ELF-1 (cell line): Measurements from ENCODE around the gene APOL6.

ENCODE experiments used
- DNase-seq: peaks from one replicate; pipeline ENCODE4 v3.0.0-alpha.2; 2016; ENCODE audit warnings: low read depth, low spot score

The APOL6 gene, protein sequence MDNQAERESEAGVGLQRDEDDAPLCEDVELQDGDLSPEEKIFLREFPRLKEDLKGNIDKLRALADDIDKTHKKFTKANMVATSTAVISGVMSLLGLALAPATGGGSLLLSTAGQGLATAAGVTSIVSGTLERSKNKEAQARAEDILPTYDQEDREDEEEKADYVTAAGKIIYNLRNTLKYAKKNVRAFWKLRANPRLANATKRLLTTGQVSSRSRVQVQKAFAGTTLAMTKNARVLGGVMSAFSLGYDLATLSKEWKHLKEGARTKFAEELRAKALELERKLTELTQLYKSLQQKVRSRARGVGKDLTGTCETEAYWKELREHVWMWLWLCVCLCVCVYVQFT

DNA sequence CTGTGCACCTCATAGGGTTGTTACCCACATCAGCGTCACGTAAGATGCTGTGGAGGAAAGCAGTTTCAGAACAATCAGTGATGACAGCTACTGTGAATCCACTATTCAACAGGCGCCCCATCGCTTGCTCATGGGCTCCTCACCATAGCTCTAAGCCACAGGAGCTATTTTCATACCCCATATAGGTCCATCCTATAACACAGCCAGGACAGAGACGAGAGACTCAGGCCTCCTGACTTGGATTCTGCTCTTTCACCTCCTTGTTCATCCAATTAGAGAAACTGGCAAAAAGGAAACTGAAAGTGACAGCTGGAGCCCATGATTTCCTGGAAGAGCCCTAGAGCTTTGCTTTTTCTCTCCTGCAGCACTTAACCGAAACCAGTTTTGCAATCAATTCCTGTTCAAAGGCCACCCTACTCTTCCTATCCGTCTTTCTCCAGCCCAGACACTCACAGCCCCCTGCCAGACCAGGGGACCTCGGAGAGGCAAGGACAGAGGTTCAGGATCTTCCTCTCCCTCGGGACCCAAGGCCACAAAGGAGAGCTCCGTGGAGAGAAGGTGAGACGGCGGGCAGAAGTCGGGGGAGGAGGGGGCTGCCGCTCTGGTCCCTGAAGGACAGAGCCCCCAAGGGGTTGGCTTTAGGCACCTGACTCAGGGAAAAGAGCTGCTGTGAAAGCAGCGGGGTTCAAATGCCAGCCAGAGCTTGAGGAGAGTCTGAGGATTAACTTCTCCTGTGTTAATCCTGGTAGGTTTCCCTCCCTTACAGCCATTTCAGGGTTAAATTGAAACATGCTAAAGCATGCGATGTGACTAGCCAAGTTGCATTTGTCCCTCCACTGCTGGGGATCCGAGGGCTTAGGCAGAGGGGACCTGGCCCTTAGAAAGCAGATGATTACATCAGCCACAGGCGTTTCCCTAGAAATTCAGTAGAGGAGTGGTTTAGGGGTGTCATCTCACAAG is at the start of gene APOL6:
Gene APOL6, plus strand, starts transcription at position 381 of the 960 bp plus-strand sequence. CDS start 7,980 bp downstream, outside the sequence.
- peak; percentile 50 for DNase-seq

DNA sequence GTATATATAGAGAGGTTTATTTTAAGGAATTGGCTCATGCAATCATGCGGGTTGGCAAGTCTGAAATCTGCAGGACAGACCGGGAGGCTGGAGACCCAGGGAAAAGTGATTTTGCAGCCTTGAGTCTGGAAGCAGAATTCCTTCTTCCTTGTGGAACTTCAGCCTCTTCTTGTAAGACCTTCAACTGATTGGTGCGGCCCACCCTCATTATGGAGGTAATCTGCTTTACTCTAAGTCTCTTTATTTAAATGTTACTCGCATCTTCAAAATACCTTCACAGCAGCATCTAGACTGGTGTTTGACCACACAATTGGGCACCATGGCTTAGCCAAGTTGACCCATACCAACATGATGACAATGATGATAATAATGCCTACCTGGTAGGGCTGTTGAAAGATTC is 48.9 kb upstream of the APOL6 start:
- DNase-seq: no peak

DNA sequence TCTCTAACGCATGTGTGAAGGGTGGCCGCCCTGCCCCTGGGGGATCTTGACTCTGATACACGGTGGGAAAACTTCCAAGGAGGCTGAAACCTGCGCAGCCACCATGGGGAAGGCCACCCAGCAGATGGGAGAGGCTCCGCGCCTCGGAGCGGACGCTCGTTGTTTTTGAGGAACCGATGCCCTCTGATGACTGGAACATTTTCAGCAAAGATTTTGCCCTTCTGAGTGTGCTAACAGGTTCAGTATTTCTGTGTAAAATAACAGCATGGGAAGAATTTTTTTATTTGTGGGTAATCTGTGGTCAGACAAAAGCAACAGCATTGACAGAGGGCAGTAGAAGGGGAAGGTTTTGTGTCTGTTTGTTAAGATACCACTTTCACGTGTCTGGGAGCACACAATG is 47.8 kb upstream of the APOL6 start:
- DNase-seq: no peak

DNA sequence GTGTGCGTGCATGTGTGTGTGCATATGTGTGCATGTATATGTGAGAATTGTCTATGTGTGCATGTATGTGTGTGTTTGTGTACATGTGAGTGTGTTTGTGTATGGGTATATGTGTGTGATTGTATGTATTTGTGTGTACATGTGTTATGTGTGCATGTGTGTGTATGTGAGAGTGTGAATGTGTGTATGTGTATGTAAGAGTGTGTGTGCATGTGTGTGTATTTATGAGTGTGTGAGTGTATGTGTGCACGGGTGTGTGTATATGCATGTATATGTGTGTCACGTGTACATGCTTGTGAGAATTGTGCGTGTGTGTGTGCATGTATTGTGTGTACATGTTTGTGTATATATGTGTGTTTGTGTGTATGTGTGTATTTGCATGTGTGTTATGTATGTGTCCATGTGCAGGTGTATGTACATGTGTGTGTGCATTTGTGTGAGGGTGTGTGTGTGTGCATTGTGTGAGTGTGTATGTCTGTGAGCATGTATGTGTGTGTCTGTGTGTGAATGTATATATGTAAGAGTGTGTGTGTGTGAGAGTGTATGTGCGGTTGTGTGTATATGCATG is 47.1 kb upstream of the APOL6 start:
- DNase-seq: no peak

DNA sequence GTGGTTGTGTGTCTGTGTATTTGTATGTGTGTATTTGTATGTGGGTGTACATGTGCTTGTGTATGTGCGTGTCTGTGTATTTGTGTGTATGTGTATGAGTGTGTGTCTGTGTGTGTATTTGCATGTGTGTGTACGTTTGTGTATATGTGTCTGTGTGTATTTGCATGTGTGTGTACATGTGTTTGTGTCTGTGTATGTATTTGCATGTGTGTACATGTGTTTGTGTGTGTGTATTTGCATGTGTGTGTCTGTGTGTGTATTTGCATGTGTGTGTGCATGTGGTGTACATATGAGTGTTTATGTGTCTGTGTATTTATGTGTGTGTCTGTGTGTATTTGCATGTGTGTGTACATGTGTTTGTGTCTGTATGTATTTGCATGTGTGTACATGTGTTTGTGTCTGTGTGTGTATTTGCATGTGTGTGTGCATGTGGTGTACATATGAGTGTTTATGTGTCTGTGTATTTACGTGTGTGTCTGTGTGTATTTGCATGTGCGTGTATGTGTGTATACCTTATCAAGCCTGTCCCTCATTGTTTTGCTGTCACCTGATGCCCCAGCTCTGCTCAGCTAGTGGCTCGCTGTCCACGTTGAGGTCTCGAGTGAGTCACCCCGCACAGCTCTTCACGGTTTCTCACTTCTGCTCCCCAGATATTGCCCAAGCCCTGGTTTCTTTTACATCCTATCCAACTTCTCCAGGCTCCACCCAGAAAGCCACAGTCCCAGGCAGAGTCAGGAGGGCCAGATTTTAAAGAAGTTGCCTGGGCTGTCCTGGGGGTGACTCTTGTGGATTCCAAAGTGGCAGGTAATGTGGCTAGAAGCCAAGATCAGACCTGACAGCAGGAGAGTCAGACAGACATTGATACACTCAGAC is 46.3 kb upstream of the APOL6 start:
- no peak for DNase-seq

DNA sequence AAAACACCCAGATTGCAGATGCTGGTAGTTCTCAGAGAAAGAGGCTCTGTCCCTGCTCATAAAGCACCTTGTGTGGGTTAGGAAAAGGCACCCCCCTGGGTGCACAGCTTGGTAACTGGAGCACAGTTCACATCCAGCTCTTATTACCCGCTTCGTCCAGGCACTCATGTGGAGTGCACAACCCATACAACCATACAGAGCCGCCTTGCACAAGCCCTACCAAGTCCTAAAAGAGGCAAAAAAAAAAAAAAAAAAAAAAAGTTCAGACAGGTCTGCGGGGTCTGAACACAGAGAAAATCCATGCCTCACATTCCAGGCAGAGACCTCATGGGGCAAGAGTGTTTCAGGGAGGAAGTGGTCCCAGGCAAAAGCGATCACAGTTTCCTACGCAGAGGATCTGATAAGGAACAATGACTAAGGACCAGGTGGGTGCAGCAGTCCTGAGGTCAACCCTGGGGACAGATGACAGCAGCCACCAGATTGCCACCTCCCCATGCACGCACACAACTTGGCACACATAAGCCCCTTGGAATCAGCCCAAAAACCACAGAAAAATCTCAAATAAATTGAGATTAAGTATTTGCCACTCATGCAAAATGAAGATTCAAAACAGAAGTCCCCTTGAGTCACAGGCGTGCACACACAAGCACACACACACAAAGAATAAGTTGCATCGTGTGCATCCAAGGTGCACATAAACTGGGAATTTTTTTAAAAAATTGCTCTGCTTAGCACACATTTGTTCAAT is 43.5 kb upstream of the APOL6 start:
- peak; percentile 64 for DNase-seq

DNA sequence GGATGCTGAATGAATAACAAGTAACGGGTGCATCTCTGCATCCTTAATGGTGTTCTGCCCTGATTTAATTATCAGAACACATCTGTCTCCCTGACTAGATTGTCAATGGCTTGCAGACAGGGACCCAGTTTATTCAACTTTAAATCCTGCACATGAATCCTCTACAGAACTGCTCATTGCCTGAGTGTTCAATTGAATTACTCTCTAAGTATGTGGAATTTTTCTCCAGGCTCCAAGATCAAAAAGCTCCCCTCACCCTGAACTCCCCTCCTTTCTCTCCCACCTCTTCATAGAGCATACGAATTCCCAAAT is 42.9 kb upstream of the APOL6 start:
- DNase-seq: no peak

DNA sequence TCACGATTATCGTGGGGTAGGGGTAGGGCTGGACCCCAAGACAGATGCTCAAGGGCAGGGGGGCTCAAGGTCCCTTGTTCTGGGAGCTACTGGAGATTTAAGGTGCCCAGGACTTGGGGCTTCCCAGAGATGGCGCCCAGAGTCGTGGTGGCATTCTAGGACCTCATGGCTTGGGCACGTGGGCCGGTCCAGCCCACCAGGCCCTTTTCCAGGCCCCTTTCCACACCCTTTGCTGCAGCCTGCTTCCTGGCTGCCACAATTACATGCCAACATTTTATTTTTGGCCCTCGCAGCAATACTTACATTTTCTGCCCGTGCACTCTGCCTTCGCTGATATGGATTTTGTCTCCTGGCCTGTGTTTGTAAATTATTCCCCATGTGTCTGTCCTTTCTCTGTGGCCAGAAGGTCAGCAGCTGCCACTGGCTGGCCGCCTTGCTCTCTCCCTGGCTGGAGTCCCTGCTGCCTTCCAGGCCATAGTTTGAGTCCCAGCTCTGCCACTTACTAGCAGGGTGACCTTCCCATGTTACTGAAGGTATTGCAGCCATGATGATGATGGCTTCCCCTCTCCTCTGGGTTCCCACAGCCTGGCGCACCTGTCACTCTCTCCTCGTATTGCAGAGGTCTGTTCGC is 42.3 kb upstream of the APOL6 start:
- DNase-seq: no peak

DNA sequence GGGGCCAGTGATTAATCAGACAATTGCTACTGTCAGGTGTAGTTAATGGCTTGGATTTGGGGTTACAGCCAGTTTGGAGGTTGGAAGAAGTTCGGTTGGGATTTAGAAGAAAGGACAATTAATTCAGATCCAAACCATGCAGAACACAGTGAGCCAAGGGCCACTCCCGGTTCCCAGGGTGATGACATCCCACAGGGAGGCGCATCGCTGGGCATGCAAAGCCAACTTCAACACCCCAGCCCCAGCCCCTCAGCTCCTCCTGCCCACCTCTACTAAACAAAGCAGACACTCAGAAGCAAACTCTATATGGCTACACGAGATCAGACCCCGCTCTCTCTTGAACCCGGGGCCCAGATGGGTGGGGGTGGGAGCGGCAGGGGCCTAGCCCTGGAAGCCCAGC is 41.3 kb upstream of the APOL6 start:
- DNase-seq: no peak

DNA sequence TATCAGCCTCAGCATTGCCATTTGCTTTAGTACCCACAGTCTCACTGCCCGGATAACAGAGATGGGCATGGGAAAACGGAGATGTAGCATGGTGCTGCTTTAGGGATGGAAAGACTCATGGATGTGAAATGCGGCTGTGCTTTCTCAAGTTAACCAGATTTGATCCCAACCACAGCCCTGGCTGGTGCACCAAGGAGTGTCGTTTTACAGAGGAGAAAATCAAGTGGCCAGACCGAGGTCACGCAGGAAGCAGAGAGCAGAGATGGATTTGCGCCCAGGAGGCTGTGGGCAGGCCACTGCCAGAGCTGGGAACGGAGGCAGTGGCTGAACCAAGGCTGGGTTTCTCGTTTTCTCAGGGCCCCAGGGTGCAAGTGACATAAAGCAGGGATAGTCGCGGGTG is 40.2 kb upstream of the APOL6 start:
- DNase-seq: no peak

DNA sequence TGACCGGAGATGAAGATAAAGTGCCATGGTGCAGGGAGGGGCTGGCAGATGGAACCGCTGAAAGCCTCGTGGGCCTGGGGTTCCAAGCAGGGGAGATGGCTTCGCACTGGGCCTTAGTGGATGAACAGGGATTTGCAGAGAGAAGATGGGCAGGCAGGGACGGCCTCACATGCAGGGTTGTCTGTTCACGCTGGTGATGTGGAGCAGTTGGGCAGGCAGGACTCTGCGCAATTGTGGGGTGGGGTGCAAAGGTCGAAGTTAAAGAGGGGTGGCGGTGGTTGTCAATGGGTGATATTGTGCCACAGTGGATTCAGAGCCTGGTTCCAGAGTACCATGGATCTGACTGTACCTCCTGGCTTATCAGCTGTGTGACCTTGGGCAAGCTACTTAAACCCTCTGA is 39.0 kb upstream of the APOL6 start:
- DNase-seq: no peak

DNA sequence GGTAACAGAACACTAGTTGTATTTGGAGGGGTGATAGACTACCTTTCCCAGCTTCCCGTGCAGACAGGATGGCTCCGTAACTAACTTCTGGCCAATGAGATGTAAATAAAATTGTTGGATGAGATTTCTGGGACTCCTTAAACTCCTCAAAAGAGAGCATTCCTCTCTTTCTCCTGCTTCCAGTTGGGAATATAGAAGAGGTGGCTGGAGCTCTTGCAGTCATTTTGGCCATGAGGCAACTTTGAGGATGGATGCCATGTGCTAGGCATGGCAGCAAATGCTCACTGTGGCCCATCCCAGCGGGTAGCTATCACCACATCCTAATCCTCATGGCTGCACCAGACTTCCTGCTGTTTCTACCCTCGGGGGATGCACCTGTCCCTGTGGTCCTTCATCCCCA is 38.5 kb upstream of the APOL6 start:
- DNase-seq: no peak

DNA sequence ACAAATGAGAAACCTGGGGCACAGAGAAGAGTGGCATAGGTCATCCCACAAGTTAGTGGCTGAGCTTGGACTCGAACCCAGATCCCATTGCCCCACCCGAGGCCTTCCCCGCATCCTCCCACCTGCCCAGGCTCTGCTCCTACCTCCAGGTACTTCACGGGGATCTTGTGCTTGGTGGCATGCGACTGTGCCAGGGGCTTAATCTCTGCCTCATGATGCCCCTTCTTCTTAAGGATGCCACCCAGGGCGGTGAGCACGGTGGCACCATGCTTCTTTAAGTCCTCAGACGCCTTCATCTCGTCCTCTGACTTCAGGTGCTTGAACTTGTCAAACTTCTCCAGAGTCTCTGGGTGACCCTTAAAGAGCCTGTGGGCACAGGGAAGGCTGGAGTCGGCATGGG is 37.5 kb upstream of the APOL6 start:
- DNase-seq: no peak

DNA sequence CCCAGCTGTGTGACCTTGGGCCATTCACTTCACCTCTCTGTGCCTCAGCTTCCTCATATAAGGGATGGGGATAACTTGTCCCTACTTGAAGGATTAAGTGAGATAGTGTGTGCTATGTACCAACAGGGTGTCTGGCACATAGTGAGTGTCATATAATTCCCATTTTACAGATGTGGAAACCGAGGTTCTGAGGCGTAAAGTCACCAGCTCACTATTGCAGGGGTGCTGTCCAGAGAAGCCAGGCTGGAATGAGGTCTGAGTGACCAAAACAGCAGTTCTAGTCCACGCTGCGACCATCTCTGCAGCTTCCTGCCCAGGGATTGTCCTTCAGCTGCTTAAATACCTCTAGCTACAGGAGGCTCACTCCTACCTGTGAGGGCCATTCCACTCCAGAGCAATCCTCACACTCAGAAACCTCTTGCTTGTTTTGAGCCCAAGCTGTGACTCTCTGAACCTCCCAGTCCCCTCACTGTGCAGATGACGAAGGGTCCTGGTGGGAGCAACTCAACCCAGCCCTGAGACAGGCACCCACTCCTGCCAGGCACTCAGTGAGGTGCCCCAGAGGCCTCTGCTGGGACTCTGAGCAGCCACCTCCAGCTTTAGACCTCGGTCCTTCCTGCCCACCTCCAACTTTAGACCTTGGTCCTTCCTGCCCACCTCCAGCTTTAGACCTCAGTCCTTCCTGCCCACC is 36.9 kb upstream of the APOL6 start:
- no peak for DNase-seq

DNA sequence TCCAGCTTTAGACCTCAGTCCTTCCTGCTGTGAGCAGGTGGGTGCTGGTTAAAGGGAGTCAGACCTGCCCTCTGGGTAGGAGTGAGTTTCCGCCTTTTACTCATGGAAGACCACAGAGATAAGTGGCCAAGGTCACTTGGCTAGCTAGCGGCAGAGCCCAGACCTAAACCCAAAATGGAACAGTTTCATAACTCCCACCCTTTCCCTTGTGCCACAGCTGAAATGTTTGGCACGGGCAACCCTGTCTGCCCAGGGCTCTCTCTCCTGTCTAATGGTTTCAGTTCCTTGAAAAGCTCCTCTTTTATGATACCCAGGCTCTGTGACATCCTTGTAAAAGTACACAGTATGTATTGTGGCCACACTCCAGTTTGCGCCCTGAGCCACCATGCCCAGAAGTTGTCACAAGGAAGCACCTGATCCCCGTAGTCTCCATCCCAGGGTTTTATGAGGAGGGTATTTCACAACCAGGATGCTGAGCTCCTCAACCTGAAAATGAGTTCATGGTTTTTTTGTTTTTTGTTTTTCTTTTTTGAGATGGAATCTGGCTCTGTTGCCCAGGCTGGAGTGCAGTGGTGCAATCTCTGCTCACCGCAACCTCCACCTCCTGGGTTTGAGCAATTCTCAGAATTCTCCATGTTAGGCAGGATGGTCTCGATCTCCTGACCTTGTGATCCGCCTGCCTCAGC is 36.2 kb upstream of the APOL6 start:
- DNase-seq: no peak

DNA sequence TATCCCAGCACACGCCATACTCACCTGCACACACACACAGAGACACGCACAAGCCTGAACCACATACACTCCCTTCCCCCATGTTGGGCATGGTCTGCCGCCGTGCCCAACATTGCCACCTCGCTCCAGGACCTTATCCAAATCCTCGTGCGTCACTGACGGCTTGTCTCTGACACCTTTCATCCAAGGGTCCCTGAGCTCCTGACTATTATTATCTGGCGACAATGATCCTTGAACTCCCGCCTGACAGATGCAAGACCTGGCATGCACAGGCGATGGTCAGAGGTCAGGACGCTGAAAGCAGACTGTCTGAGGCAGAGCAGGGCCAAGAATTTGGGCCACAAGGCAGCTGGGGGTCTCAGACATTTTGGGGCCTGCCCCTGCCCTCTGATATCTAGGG is 35.3 kb upstream of the APOL6 start:
- DNase-seq: no peak

DNA sequence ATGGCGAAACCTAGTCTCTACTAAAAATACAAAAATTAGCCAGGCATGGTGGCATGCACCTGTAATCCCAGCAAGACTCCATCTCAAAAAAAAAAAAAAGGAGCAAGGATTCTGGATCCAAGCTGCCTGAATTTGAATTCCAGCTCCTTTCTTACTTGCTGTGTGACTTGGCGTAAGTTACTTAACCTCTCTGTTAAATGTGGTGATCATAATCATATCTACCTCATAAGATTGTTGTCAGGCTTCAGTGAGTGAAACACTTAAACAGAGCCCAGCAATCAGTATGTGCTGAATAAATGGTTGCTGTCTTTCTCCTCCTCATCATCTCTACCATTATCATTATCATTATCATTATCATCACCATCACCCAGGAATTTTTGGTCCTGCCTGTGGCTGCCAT is 33.8 kb upstream of the APOL6 start:
- DNase-seq: no peak

DNA sequence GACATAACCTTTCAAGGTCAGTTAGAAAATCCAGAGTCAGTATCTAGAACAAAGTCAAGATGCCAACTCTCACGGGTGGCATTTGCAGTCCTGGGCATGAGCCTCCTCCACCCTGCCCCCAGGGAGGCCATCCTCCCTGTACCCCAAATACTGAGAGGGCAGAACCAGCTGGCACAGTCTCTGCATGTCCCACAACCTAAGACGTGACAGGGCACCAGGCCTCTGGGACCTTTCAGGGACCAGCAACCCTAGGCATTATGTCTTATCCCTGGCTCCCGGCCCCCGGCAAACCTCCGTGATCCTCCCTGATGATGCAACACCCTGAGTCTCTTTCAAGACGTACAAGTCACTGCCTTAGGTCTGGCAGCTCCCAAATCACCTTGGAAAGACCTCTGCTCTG is 33.1 kb upstream of the APOL6 start:
- DNase-seq: no peak

DNA sequence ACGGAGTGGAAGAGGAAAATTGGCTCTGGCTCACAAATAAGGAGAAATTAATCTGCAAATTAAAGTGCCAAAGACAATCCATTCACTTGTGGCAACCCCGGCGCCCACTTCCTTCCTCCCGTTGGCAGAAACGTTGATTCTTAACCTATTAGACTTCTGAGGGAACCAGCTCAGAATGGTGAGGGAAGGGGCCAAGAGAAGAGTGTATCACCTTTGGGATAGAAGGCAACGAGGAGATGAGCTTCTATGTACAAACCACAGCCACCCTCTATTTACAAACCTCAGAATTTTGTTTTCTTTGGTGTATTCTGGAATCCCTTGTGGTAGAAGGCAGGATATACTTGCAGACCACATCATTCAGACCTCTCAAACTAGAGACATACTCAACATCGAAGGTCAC is 32.2 kb upstream of the APOL6 start:
- DNase-seq: no peak
